Heart left ventricle (tissue), 13 donors: ENCODE measurements around the gene RNF112.

Source experiments
- CTCF ChIP-seq, 12 donors: fragments of 200-600 bp; sonication (generic) in 4 of 12; IDR thresholded peaks; one replicate each; pipeline versions ENCODE4 v1.5.0 to v1.8.0; 2018 to 2022; ENCODE audit warnings: antibody characterized with exemption in 12 of 12, mild to moderate bottlenecking in 5 of 12
- POLR2A ChIP-seq, 2 donors: fragments of 450-650 bp; IDR thresholded peaks; one replicate each; pipeline ENCODE4 v1.6.1; 2017; ENCODE audit warnings: antibody characterized with exemption in 2 of 2, mild to moderate bottlenecking in 2 of 2, moderate library complexity in 2 of 2
- donor health status: ischemic (EF 13 %, LVEDD 7.1; RV severe dilation, severe dysfunction).
- donor health status: DM: no; HTN: yes; CAD: no.
- donor health status: DM: no; HTN: no; CAD: no.
- donor health status: ischemic (EF 25% LVEDD 6.9; RV normal size, moderate dysfunction).
- donor health status: ischemic (EF 25% LVEDD 5.7; RV mildly dilated, moderate dysfunction).
- donor health status: ischemic (EF 35%, LVEDD 5.7; RV mildly dilated, moderate dysfunction).
- donor health status: nonischemic (EF 11% LVEDD 7.7; RV severe dilation, severe dysfunction).
- donor health status: DM: yes; HTN: yes; CAD: no.
- donor health status: PGD.
- donor health status: ischemic (EF 29% LVEDD 5.4; RV normal size, mild dysfunction).
- donor health status: nonischemic (EF 23%, LVEDD 6.1; RV moderate dilation, normal function).

GRCh38 chr17:19370493-19370960 lies 40.5 kb upstream of the RNF112 start:
- TF ChIP-seq CTCF (IDR thresholded peaks at IDR 0.05) (no peak), POLR2A (IDR thresholded peaks at IDR 0.05) (no peak)
